GM23248 (cell line): ENCODE data around the gene SPOP. TPM values are rescaled to one million over a fixed set of nuclear protein-coding genes. Genes with fewer than 3 reads are reported as not detected.

Experiments
- DNase-seq: peaks from one replicate; pipeline ENCODE4 v3.0.0-alpha.2; 2015
- H2AFZ ChIP-seq: fragments of 200-600 bp; sonication (generic); 2 replicates; pipeline ENCODE4 v1.6.1; 2016; ENCODE audit warnings: antibody characterized with exemption
- H3F3A ChIP-seq: fragments of 200-600 bp; sonication (generic); 2 replicates; pipeline ENCODE4 v1.6.1; 2016; ENCODE audit warnings: mild to moderate bottlenecking, antibody characterized with exemption, mixed run types; ENCODE audit not compliant: insufficient read depth
- H3K27ac ChIP-seq: fragments of 200-600 bp; sonication (generic); 2 replicates; pipeline ENCODE4 v1.5.1; 2016; ENCODE audit warnings: mild to moderate bottlenecking
- H3K27me3 ChIP-seq: fragments of 200-600 bp; sonication (generic); replicated peaks from 2 replicates; pipeline ENCODE4 v1.6.1; 2016; ENCODE audit warnings: mild to moderate bottlenecking; ENCODE audit not compliant: insufficient read depth
- H3K36me3 ChIP-seq: fragments of 200-600 bp; sonication (generic); 2 replicates; pipeline ENCODE4 v1.6.1; 2016; ENCODE audit warnings: low read depth, mild to moderate bottlenecking
- H3K4me1 ChIP-seq: fragments of 200-600 bp; sonication (generic); 2 replicates; pipeline ENCODE4 v1.6.1; 2016; ENCODE audit warnings: mild to moderate bottlenecking; ENCODE audit not compliant: insufficient read depth
- H3K4me2 ChIP-seq: fragments of 200-600 bp; sonication (generic); one replicate; pipeline ENCODE4 v1.6.1; 2016; ENCODE audit warnings: mild to moderate bottlenecking; ENCODE audit not compliant: unreplicated experiment
- H3K4me3 ChIP-seq: fragments of 200-600 bp; sonication (generic); 2 replicates; pipeline ENCODE4 v1.5.1; 2016; ENCODE audit warnings: mild to moderate bottlenecking
- H3K79me2 ChIP-seq: fragments of 200-600 bp; sonication (generic); 2 replicates; pipeline ENCODE4 v1.6.1; 2016; ENCODE audit warnings: mild to moderate bottlenecking; ENCODE audit not compliant: insufficient read depth
- H3K9ac ChIP-seq: fragments of 200-600 bp; sonication (generic); 2 replicates; pipeline ENCODE4 v1.6.1; 2016; ENCODE audit warnings: mild to moderate bottlenecking
- H3K9me2 ChIP-seq: fragments of 200-600 bp; sonication (generic); 2 replicates; pipeline ENCODE4 v1.6.1; 2016; ENCODE audit warnings: mixed run types, mild to moderate bottlenecking, moderate library complexity; ENCODE audit not compliant: insufficient read depth
- H3K9me3 ChIP-seq: fragments of 200-600 bp; sonication (generic); one replicate; pipeline ENCODE4 v1.6.1; 2017; ENCODE audit warnings: low read depth
- H4K20me1 ChIP-seq: fragments of 200-600 bp; sonication (generic); 2 replicates; pipeline ENCODE4 v1.6.0; 2016; ENCODE audit not compliant: insufficient read depth
- EZH2 ChIP-seq: fragments of 200-600 bp; sonication (generic); IDR thresholded peaks from 2 replicates; pipeline ENCODE4 v1.6.1; 2018; ENCODE audit warnings: antibody characterized with exemption, mild to moderate bottlenecking; ENCODE audit not compliant: insufficient read depth, poor library complexity, severe bottlenecking
- EZH2phosphoT487 ChIP-seq: fragments of 200-600 bp; sonication (generic); IDR thresholded peaks from 2 replicates; pipeline ENCODE4 v1.6.1; 2018; ENCODE audit warnings: antibody characterized with exemption, moderate library complexity, mild to moderate bottlenecking, low read depth; ENCODE audit not compliant: insufficient read depth
- WGBS, 2 experiments: methylation state at CpG; one replicate each; pipeline ENCODE4 v1.1.6; 2015 to 2017; ENCODE audit warnings: low lambda C conversion rate in 2 of 2, low coverage in 1 of 2; ENCODE audit errors: missing lambda C conversion rate in 2 of 2; 5-methylcytosine and 5-hydroxymethylcytosine counted together
- in situ Hi-C: fragments of 300-500 bp; cut with MboI; formaldehyde crosslinking; loops from 2 replicates; pipeline ENCODE4 v1.15.0; 2020
- polyA plus RNA-seq: library from polyadenylated mRNA; unstranded; fragments of >200 nt; fragmentation: Nextera tagmentation; extraction: Ambion mirVana; gene quantifications from 2 replicates; pipeline ENCODE4 v1.2.1, GENCODE V29; 2016
- total RNA-seq: library from RNA; depleted of rRNA; stranded (reverse); fragments of >200 nt; shearing (Covaris generic); gene quantifications from 2 replicates; pipeline ENCODE4 v1.2.3, GENCODE V29; 2014

SPOP gene
- total and polyA plus RNA-seq, 2 experiments from 2014 or later, result 64.1 to 69.8 TPM

GRCh38 chr17:49588312-49588711 lies 89.6 kb downstream of the SPOP start:
- Histone ChIP-seq H3K27me3 (no peaks in the 10 kb centered on the region), H3K79me2 (no peaks in the 10 kb centered on the region), H3F3A (peaks cover 13% of the 10 kb centered on the region; the same call in 1 of the 2 replicates), H2AFZ (no peak overlapping the region), H3K4me3 (no peak overlapping the region), H3K9me3 (no peaks in the 10 kb centered on the region), H3K9ac (no peak overlapping the region), H3K27ac (0 out of 2 replicates have a peak overlapping the region, but pooled peaks have one; percentile 26), H3K36me3 (0 out of 2 replicates have a peak, but pooled peaks cover 6% of the 10 kb centered on the region), H3K9me2 (no peaks in the 10 kb centered on the region), H4K20me1 (no peaks in the 10 kb centered on the region), H3K4me2 (peak overlapping the region; percentile 12), H3K4me1 (peaks cover 15% of the 10 kb centered on the region)
- TF ChIP-seq EZH2phosphoT487, result no peak
- no peak for TF ChIP-seq EZH2
- DNase-seq, result peak; percentile 28
- in situ Hi-C loops, result no loop called here
- WGBS, 2 experiments, result 82 to 86% methylated on average over 8 of the region's 8 CpGs

GRCh38 chr17:49587366-49588073 lies 90.4 kb downstream of the SPOP start:
- no peaks in the 10 kb centered on the region for H3K9me2 ChIP-seq
- no peak overlapping the region for H3K4me2 ChIP-seq
- in situ Hi-C loops, result no loop called here
- H3K27me3 ChIP-seq, result no peaks in the 10 kb centered on the region
- no peak overlapping the region for H3K27ac ChIP-seq
- DNase-seq, result no peak
- WGBS, 2 experiments, result 94 to 98% methylated on average over 12 of the region's 12 CpGs
- H2AFZ ChIP-seq, result no peak overlapping the region
- no peak overlapping the region for H3K9ac ChIP-seq
- peaks cover 13% of the 10 kb centered on the region; the same call in 1 of the 2 replicates for H3F3A ChIP-seq
- TF ChIP-seq EZH2 (no peak), EZH2phosphoT487 (no peak)
- no peaks in the 10 kb centered on the region for H3K79me2 ChIP-seq
- no peak overlapping the region for H3K4me3 ChIP-seq
- no peaks in the 10 kb centered on the region for H4K20me1 ChIP-seq
- peaks cover 20% of the 10 kb centered on the region for H3K4me1 ChIP-seq
- H3K9me3 ChIP-seq, result no peaks in the 10 kb centered on the region
- 0 out of 2 replicates have a peak, but pooled peaks cover 2% of the 10 kb centered on the region for H3K36me3 ChIP-seq

GRCh38 chr17:49585422-49586027 lies 92.4 kb downstream of the SPOP start:
- no peak for DNase-seq
- H3K9me3 ChIP-seq, result no peaks in the 10 kb centered on the region
- peaks cover 20% of the 10 kb centered on the region for H3K4me1 ChIP-seq
- no peaks in the 10 kb centered on the region for H3K9me2 ChIP-seq
- 66 to 72% methylated on average over 3 of the region's 3 CpGs for WGBS, 2 experiments
- H4K20me1 ChIP-seq, result no peaks in the 10 kb centered on the region
- no peaks in the 10 kb centered on the region for H3K36me3 ChIP-seq
- TF ChIP-seq EZH2 (no peak), EZH2phosphoT487 (no peak)
- H3K4me2 ChIP-seq, result no peak overlapping the region
- no peak overlapping the region for H2AFZ ChIP-seq
- H3K27ac ChIP-seq, result no peak overlapping the region
- in situ Hi-C loops, result no loop called here
- H3K79me2 ChIP-seq, result no peaks in the 10 kb centered on the region
- H3F3A ChIP-seq, result 0 out of 2 replicates have a peak, but pooled peaks cover 8% of the 10 kb centered on the region
- no peak overlapping the region for H3K9ac ChIP-seq
- H3K27me3 ChIP-seq, result no peaks in the 10 kb centered on the region
- no peak overlapping the region for H3K4me3 ChIP-seq

- Histone ChIP-seq H3F3A (0 out of 2 replicates have a peak, but pooled peaks cover under 1% of the 10 kb centered on the region), H3K4me1 (peaks cover 12% of the 10 kb centered on the region), H3K9ac (no peak overlapping the region), H3K27ac (no peak overlapping the region), H3K27me3 (no peaks in the 10 kb centered on the region), H3K4me2 (no peak overlapping the region), H3K36me3 (no peaks in the 10 kb centered on the region), H4K20me1 (no peaks in the 10 kb centered on the region), H2AFZ (no peak overlapping the region), H3K9me2 (no peaks in the 10 kb centered on the region), H3K9me3 (no peaks in the 10 kb centered on the region), H3K79me2 (no peaks in the 10 kb centered on the region), H3K4me3 (no peak overlapping the region)
- no peak for DNase-seq
- TF ChIP-seq EZH2 (no peak), EZH2phosphoT487 (no peak)
- 88 to 90% methylated on average over 4 of the region's 4 CpGs for WGBS, 2 experiments
- in situ Hi-C loops, result no loop called here
Observed at GRCh38 chr17:49583889-49584288, 94.0 kb downstream of the SPOP start.
